Measurements from ENCODE around the gene BACE1-AS.
A peak's percentile ranks its signal among the peaks of the same experiment; 100 is the strongest.
"Not testable (repeated sequence)": the region's sequence is repeated elsewhere in the genome, so short reads cannot be mapped to it uniquely, and the experiment has no call there.

The BACE1-AS gene

DNA sequence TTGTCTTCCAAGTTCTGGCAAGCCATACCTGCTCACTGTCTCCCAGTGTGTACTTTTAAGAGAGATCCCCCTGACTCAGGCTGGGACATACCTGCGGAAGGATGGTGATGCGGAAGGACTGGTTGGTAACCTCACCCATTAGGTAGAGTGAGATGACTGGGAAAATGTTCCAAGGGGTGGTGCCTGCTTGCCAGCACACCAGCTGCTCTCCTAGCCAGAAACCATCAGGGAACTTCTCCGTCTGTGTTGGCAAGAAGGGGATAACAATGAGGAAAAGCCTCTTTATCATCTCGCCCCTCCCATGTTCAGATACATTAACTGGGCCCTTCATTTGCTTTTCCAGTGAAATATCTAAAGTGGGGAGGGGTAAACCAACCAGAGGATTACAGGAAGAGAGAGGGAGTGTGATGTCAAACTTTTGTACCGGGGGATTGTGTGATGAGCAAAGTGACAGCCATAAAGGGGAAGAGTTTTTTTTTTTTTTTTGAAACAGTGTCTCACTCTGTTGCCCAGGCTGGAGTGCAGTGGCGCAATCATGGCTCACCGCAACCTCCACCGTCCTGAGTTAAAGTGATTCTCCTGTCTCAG, at the start of gene BACE1-AS:
TSS of gene BACE1-AS (plus strand) at position 538 of the 588 bp plus-strand sequence.
- no peak for DNase-seq

DNA sequence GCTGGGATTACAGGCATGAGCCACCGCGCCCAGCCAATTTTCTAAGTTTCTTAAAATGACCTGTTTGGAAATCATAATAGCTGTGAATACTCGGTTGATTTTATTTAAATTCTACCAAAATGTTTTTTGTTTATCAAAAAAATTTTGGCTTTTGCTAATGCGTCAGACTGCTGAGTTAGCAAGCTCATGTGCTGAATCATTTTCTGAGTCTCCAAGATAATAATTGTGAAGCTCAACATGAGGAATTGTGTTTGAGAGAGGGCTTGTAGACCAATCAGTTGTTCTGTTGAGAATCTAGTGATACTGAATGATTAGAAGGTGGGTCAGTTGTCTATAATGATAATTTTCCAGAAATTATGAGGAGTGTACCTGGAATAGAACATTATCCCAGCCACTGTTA, 42.8 kb upstream of the BACE1-AS start:
- peak; percentile 7 for DNase-seq

DNA sequence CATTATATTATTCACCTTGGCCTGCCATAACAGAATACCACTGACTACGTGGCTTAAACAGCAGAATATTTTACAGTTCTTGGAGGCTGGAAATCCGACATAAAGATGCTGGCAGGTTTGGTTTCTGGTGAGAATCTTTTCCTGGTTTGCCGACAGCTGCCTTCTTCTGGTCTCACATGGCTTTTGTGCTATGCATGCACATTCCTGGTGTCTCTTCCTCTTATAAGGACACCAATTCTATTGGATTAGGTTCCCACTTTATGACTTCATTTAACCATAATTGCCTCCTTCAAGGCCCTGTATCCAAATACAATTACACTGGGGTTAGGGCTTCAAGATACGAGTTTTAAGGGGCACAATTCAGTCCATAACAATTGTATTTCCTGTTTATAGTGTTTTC, 41.6 kb upstream of the BACE1-AS start:
- no peak for DNase-seq

DNA sequence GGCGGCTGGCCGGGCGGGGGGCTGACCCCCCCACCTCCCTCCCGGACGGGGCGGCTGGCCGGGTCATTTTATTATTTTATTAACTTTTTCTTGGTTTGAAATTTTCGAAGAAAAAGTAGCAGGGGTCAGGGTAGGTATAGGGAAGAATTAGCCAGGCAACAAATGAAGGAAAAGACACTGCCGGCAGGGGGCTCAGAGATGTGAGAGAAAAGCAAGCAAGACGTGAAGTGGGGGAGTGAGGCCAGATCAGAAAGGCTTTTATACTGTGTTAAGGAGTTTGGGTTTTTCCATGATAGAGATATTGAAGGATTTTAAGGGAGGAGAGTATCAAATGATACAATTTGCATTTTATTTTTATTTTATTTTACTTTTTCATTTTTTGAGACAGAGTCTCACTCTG, 39.6 kb upstream of the BACE1-AS start:
- no peak for DNase-seq

DNA sequence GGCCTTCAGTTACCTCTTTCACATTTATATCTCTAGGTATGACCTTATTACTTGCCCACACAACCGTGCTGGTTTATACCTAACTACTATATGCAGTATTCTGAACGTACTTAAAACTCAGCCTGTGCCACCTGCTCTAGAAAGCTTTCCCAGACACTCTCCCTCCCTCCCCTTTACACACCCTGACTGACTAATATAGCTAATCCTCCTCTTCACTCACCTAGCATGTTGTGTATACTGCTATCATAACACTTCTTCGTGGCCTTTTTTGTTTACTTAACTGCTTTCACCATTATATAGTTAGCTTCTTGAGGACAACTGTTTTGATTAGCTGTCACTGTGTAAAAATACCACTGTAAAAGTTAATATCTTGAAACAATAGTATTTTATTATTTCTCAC, 35.2 kb upstream of the BACE1-AS start:
- DNase-seq = no peak

DNA sequence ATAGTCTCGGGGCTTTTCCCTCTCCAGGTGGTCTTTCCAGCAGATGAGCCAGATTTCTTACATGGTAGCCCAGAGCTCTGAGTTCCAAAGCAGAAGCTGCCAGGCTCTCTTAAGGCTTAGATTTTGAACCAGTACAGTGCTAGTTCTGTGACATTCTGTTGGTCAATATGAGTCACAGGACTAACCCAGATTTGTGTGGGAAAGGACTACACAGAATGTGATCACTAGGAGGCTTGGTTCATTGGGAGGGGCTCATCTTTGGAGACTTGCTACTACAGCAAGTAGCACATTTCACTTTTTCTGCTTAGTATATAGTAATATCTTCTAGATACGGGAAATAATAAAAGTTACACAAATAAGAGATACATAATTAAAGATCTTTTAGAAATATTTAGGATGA, 34.6 kb upstream of the BACE1-AS start:
- DNase-seq = no peak

DNA sequence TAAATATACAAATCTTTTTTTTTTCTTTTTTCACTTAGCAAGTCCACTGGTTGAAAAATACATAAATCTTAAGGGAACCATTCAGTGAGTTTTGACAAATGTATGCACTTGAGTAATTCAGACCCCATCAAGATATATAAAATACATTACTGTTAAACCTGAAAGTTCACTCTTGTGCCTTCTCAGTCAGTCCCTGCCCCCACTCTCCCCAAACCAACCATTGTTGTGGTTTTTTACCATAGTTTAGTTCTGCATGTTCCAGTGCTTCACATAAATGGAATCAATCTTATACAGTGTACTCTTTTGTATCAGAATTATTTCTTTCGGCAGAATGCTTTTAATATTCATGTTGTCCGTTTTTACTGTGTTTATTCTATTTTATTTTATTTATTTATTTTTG, 32.6 kb upstream of the BACE1-AS start:
- DNase-seq = no peak

DNA sequence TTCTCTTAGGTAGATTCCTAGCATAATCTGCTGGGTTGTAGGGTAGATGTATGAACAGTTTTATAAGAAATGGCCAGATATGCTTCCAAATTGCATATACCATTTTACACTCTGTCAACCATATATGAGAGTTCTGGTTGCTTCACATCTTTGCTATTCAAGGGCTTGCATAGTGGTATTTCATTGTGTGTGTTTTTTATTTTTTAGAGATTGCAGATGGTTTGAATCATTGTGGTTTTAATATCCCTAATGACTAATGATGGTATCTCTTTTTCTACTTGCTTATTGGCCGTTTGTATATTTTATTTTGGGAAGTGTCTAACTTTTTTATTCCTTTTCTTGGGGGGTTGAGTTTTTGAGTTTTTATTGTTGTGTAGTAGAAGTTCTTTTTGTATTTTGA, 31.7 kb upstream of the BACE1-AS start:
- DNase-seq = no peak

DNA sequence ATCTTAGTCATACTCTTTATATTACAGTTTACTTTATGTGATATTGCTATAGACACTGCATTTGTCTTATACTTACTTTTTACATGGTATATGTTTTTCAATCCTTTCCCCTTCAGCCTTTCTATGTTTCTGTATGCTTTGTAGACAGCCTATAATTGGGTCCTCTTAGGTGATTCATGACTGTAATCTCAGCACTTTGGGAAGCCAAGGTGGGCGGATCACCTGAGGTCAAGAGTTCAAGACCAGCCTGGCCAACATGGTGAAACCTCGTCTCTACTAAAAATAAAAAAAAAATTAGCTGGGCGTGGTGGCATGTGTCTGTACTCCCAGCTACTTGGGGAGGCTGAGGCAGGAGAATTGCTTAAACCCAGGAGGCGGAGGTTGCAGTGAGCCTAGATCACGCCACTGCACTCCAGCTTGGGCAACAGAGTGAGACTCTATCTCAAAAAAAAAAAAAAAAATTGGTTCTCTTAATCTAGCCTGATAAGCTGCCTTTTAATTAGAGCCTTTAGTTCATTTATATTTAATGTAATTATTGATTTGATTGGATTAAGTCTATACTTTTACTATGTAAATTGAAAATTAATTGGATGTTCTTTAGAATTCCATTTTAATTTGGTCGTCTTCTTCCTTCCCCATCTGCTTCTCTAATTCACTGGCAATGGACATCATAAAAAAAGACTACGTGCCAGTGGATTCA, 26.4 kb upstream of the BACE1-AS start:
- not testable (repeated sequence) for DNase-seq

DNA sequence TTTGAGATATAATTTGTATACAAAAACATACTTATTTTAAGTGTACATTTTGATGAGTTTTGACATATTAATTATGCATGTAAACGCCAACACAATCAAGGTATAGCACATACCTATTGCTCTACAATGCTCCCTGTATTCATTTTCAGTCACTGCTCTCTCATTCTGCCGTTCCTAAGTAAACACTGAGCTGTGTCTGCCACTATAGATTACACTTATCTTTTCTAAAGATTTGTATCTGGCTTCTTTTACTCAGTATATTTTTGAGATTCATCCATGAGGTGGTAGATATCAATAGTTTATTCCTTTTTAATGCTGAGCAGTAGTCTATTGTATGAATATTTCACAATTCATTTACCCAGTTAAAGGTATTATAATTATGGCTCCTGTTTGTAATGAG, 25.4 kb upstream of the BACE1-AS start:
- DNase-seq = no peak

DNA sequence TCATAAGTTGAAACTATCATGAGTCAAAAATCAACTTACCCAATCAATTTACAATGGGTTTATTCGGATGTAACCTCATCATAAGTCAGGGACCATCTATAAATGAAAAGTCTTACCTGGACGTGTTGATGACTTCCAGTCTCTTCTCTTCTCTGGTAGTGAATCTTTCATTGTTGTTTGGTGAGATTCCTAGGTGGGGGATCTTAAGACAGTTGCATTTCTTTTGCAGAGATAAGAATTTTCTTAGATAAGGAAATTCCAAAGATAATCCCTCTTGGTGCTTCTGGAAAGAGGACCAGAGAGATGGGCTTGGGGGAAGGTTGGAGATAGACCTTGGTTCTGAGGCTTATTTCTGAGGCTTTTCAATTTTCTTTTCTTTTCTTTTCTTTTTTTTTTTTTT, 21.3 kb upstream of the BACE1-AS start:
- no peak for DNase-seq

DNA sequence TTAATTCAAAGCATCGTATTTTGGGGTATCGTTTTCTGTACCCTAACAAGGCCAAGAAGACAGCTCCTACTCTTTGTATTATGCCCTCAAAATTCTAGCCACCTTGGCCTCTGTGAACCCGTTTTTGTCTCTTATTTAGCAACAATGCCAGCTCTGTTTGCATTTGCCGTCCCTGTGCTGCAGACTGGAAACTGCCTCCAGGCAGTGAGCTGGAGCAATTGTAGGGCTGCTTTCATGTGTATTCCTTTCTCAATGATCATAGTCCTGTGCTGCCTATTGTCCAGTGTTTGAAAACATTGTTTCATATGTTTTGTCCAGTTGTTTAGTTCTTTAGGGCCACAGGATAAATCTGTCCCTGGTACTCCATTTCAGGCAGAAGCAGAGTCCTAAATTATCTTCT, 19.9 kb upstream of the BACE1-AS start:
- no peak for DNase-seq

DNA sequence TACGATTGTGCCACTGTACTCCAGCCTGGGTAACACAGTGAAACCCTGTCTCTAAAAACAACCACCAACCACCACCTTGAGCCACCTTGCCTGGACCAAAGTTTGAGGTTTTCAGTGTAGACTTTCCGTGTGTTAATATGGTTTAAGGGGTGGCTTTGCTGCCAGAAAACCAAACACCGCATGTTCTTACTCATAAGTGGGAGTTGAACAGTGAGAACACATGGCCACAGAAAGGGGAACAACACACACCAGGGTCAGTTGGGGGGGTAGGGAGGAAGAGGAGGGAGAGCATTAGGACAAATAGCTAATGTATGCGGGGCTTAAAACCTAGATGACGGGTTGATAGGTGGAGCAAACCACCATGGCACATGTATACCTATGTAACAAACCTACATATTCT, 19.0 kb upstream of the BACE1-AS start:
- DNase-seq = not testable (repeated sequence)

DNA sequence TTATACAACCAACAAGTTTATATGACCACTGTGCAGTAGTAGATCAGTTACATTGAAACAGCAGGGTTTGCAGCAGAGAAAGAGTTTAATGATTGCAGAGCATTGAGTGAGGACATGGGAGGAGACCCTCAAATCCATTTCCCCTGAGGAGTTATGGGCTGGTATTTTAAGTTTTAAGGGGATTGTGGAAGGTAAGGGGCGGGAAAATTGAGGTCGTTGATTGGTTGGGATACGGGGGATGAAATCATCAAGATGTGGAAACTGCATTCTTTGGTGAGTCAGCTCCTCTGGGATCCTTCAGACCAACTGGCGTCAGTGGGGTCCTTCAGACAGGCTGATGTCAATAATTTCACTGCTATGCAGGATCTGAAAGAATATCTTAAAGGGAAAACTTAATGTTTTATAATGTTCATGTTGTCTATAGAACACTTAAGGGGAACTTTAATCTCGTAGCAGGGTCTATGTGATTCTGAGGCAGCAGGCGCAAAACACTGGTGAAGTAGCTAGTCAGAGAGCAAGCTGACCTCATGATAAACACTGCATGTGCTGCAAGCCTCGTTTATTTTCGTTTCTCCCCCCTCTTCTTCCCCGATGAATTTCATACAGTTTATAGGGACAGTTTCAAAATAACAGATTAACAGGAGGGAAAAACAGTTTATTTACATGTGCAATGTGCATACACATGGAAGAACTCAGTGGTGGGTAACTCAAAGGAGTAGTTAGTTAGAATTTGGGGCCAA, 17.4 kb upstream of the BACE1-AS start:
- no peak for DNase-seq

DNA sequence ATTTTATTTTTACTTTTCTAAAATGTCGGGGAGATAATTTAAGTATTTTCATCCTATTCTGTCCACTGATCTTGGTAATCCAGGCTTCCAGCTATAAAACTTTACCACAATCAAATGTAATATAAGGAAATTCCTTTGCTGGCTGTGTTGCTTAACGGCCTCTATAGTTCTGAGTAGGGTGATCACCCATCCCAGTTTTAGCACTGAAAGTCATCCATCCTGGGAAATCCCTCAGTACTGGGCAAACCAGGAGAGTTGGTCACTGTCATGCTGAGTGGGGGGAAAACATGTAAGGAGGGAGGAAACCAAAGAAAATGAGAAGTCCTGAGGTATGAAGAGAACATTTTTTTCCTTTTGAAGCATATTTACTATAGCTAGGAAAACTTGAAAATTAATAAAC, 12.8 kb upstream of the BACE1-AS start:
- DNase-seq = no peak

DNA sequence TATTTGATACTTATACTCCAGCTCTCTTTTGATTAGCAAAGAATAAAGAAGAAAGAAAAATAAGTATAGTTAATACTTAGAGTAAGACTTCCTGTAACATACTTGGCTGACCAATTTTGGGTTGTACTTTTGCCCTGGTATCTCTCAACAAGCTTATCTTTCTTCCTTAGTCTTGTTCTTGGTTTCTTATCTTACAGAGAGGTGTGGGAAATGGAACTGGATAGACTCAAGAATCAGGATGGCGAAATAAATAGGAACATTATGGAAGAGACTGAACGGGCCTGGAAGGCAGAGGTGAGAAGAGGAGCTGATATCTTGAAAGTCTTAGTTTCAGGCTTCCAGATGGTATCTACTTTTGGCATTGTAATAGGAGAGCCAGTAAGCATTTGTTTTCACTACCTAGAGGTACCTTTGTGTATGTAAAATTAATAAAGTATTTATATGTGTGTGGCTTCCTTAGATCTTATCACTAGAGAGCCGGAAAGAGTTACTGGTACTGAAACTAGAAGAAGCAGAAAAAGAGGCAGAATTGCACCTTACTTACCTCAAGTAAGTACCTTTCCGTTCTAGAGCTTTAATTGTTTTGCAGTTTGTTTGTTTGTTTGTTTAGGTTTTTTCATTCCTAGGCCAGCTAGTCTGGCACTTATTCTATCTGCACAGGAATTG, 11.3 kb upstream of the BACE1-AS start:
- no peak for DNase-seq

DNA sequence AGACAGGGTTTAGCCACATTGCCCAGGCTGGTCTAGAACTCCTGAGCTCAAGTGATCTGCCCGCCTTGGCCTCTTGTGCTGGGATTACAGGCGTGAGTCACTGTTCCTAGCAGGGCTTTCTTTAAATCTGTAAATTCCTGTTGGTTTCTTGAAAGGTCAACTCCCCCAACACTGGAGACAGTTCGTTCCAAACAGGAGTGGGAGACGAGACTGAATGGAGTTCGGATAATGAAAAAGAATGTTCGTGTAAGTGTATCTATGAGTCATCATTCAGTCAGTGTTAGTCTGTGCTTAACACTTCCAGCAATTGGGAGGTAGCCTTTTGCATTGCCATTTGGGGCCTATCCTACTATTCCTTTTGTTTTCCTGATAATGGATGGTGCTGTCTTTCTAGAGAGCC, 10.0 kb upstream of the BACE1-AS start:
- DNase-seq = no peak

DNA sequence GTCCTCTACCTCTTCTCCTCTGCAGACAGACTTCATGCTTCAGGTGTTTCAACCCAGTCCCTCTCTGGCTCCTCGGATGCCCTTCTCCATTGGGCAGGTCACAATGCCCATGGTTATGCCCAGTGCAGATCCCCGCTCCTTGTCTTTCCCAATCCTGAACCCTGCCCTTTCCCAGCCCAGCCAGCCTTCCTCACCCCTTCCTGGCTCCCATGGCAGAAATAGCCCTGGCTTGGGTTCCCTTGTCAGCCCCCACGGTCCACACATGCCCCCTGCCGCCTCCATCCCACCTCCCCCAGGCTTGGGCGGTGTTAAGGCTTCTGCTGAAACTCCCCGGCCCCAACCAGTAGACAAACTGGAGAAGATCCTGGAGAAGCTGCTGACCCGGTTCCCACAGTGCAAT, 9.3 kb upstream of the BACE1-AS start:
- no peak for DNase-seq

DNA sequence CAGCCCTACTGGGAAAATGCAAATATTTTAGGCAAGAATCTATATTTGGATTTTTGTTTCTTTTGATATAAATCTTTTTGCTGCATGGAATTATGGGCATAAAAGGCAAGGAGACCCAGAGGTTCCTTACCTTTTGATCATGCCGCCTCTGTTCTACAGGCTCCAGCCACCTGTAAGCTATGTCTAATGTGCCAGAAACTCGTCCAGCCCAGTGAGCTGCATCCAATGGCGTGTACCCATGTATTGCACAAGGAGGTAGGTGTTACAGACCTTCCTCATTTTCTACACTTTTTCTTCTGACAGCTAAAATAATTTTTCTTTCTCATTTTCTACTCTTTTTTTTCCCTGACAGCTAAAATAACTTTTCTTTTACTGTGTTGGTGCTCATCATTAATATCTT, 8.2 kb upstream of the BACE1-AS start:
- DNase-seq = no peak

DNA sequence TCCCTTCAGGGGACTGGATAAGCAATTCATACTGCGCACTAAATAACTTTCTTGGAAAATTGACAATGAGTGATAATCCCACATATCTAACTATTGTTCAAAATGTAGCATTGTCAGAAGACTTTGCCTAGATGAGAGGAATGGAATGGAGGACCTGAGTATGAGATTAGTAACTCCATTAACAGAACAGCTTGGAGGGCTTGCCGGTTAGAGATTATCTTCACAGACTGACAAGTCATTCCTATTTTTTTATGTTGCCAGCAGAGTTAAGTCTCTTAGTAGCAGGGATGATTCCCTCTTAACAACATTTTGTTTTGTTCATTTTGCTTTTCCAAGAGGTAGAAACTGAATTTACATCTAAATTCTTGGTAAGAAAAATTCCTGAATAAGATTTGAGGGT, 7.1 kb upstream of the BACE1-AS start:
- DNase-seq = no peak

DNA sequence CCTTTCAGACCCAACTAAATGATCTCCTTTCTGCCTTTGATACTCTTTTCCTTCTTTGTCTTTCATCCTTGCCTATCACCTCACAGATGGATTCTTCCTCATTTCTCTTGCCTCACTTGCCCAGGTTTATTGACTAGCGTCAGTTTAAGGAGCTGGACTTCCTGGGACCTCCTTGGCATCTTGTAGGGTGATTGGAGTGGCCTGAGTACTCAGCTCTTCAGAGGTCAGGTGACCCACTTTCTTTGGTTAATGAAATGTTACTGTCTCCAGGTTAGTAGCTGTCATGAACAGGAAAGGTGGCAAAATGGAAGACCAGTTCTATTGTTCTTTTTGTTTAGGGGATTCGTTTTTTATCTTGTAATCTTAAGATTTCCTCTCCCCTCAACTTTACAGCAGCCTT, 4.6 kb upstream of the BACE1-AS start:
- no peak for DNase-seq

DNA sequence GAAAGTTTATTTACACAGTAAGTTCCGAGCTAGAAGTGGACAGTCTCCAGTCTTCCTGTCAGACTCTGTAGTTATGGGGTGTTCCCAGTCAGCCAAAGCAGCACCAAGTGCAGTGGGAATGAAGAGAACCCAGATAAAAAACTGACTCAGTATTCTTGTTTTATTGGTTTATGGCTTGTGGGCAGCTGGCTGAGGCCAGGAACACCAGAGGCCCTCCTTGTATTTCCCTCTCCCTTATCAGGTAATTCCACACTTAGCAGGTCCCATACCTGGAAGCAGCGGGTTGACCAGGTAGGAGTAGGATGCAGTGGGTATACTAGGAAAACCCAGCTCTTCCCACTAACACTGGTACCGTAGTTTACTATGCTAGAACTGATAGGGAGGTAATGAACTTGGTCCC, 3.5 kb upstream of the BACE1-AS start:
- no peak for DNase-seq

DNA sequence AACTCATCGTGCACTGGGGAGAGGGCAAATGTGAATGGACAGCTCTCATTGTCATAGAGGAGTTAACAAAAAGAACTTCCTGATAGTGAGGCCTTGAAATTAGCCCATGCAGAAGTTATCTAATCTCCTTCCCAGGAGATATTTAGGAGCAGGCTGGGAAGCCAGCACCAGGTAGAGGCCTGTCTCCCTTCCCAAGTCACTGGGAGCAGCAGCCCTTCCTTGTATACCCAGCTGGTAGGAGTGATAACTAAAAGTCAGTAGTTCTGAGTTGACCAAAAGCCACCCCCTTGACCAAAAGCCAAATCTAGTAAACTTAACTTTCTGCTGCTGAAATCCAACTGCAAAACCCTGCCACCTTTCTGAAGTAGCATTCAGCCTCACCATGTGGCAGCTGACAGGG, 1.4 kb upstream of the BACE1-AS start:
- no peak for DNase-seq

DNA sequence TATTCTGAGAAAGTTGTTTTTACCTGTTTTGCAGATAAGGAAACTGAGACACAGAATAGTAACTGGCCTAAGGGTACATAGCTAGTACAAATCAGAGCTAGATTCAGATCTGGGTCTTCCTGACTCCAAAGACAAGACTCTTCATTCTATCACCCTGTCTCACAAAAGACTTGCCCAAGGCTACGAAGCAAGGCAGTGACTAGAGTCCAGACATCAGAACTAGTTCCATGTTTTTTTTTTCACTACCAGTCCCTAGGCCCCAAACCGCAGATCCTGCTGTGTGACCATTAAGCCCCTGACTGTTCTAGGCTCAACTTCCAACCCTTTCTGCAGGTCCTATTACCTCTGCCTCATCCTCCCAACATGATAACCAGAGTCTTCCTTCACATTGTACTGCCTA, 1.5 kb downstream of the BACE1-AS start:
- no peak for DNase-seq
